22Rv1 (cell line): ENCODE results near the gene PRND.

ENCODE experiments used
- H3K27ac ChIP-seq: fragments of 450-650 bp; 2 replicates; pipeline ENCODE4 v1.5.1; 2017
- CTCF ChIP-seq: fragments of 450-650 bp; IDR thresholded peaks from 2 replicates; pipeline ENCODE4 v1.5.1; 2017; ENCODE audit warnings: mild to moderate bottlenecking
- ZFX ChIP-seq: fragments of 450-650 bp; IDR thresholded peaks from 2 replicates; pipeline ENCODE4 v1.6.1; 2017; ENCODE audit warnings: antibody characterized with exemption, borderline replicate concordance

Gene PRND

GRCh38 chr20:4682682-4683081 lies 39.0 kb upstream of the PRND start:
- TF ChIP-seq CTCF (no peak), ZFX (no peak)
- H3K27ac ChIP-seq: no peak overlapping the region

- TF ChIP-seq ZFX (no peak), CTCF (no peak)
- H3K27ac ChIP-seq: no peak overlapping the region
Measured at GRCh38 chr20:4683261-4683660, 38.4 kb upstream of the PRND start.

GRCh38 chr20:4684837-4685413 lies 36.8 kb upstream of the PRND start:
- H3K27ac ChIP-seq: no peak overlapping the region
- TF ChIP-seq CTCF: no peak
- no peak for TF ChIP-seq ZFX

GRCh38 chr20:4685923-4686221 lies 35.8 kb upstream of the PRND start:
- peak overlapping the region; percentile 70 for H3K27ac ChIP-seq
- TF ChIP-seq ZFX (no peak), CTCF (no peak)

GRCh38 chr20:4688305-4688704 lies 33.4 kb upstream of the PRND start:
- no peak for TF ChIP-seq CTCF
- no peak for TF ChIP-seq ZFX

GRCh38 chr20:4689220-4689619 lies 32.5 kb upstream of the PRND start:
- no peak for TF ChIP-seq ZFX
- no peak for TF ChIP-seq CTCF
- H3K27ac ChIP-seq: no peak overlapping the region

More at GRCh38 chr20:4688305-4688704, 33.4 kb upstream of the PRND start:
- no peak overlapping the region for H3K27ac ChIP-seq

- H3K27ac ChIP-seq: no peak overlapping the region
- no peak for TF ChIP-seq CTCF
- TF ChIP-seq ZFX: no peak
Measured at GRCh38 chr20:4691753-4692152, 30.0 kb upstream of the PRND start.
